Skeletal muscle tissue (tissue), 4 donors: ENCODE measurements around the gene NAALADL2. TPM values are rescaled to one million over a fixed set of nuclear protein-coding genes. Genes with fewer than 3 reads are reported as not detected.

ENCODE experiments used
- H3K27ac ChIP-seq: one replicate; pipeline ENCODE4 v1.7.0; 2013; ENCODE audit warnings: mild to moderate bottlenecking, low read depth, low read length, inconsistent platforms
- H3K27me3 ChIP-seq, 3 donors: one replicate each; pipeline ENCODE4 v1.7.0; 2013; ENCODE audit warnings: low read length in 3 of 3; ENCODE audit not compliant: control insufficient read depth in 3 of 3, insufficient read depth in 3 of 3
- H3K36me3 ChIP-seq, 3 donors: one replicate each; pipeline ENCODE4 v1.7.0; 2013; ENCODE audit warnings: low read length in 3 of 3; ENCODE audit not compliant: control insufficient read depth in 3 of 3, insufficient read depth in 3 of 3
- H3K4me1 ChIP-seq, 3 donors: one replicate each; pipeline ENCODE4 v1.7.0; 2013; ENCODE audit warnings: low read length in 3 of 3, mild to moderate bottlenecking in 3 of 3; ENCODE audit not compliant: control insufficient read depth in 3 of 3, insufficient read depth in 3 of 3
- H3K4me3 ChIP-seq, 3 donors: one replicate each; pipeline ENCODE4 v1.7.0; 2013; ENCODE audit warnings: low read length in 3 of 3
- H3K9ac ChIP-seq, 3 donors: one replicate each; pipeline ENCODE4 v1.7.0; 2013; ENCODE audit warnings: low read length in 3 of 3, mild to moderate bottlenecking in 3 of 3, moderate library complexity in 2 of 3, low read depth in 1 of 3
- H3K9me3 ChIP-seq, 3 donors: one replicate each; pipeline ENCODE4 v1.7.0; 2013; ENCODE audit warnings: low read length in 3 of 3; ENCODE audit not compliant: control insufficient read depth in 3 of 3
- total RNA-seq: library from RNA; depleted of rRNA; stranded (reverse); fragments of >200 nt; gene quantifications from one replicate; pipeline ENCODE4 v1.2.3, GENCODE V29; 2014
- donor health status: Osteomylitis.

Gene NAALADL2
- total RNA-seq, 1 donor from 2014 or later, result 17.7 TPM

GRCh38 chr3:175478301-175478700, 619.2 kb downstream of the NAALADL2 start:
- H3K36me3 ChIP-seq, result no peaks in the 10 kb centered on the region
- no peak overlapping the region for H3K27ac ChIP-seq
- H3K4me1 ChIP-seq, result no peaks in the 10 kb centered on the region
- H3K27me3 ChIP-seq, result no peaks in the 10 kb centered on the region
- H3K9ac ChIP-seq, result no peak overlapping the region
- H3K4me3 ChIP-seq, result no peak overlapping the region
- H3K9me3 ChIP-seq, result no peaks in the 10 kb centered on the region

GRCh38 chr3:175479175-175479574, 620.0 kb downstream of the NAALADL2 start:
- no peaks in the 10 kb centered on the region for H3K36me3 ChIP-seq
- H3K9me3 ChIP-seq, result no peaks in the 10 kb centered on the region
- H3K27me3 ChIP-seq, result no peaks in the 10 kb centered on the region
- H3K4me3 ChIP-seq, result no peak overlapping the region
- no peaks in the 10 kb centered on the region for H3K4me1 ChIP-seq
- no peak overlapping the region for H3K9ac ChIP-seq
- H3K27ac ChIP-seq, result no peak overlapping the region

GRCh38 chr3:175479800-175480199, 620.7 kb downstream of the NAALADL2 start:
- no peaks in the 10 kb centered on the region for H3K36me3 ChIP-seq
- no peak overlapping the region for H3K4me3 ChIP-seq
- no peak overlapping the region for H3K9ac ChIP-seq
- no peaks in the 10 kb centered on the region for H3K9me3 ChIP-seq
- H3K27me3 ChIP-seq, result no peaks in the 10 kb centered on the region
- H3K27ac ChIP-seq, result no peak overlapping the region
- no peaks in the 10 kb centered on the region for H3K4me1 ChIP-seq

- H3K9me3 ChIP-seq, result no peaks in the 10 kb centered on the region
- H3K9ac ChIP-seq, result no peak overlapping the region
- H3K36me3 ChIP-seq, result no peaks in the 10 kb centered on the region
- no peak overlapping the region for H3K27ac ChIP-seq
- no peaks in the 10 kb centered on the region for H3K4me1 ChIP-seq
- no peak overlapping the region for H3K4me3 ChIP-seq
- no peaks in the 10 kb centered on the region for H3K27me3 ChIP-seq
These were observed 625.5 kb downstream of the NAALADL2 start for GRCh38 chr3:175484666-175485065.

- no peaks in the 10 kb centered on the region for H3K4me1 ChIP-seq
- H3K27ac ChIP-seq, result no peak overlapping the region
- H3K27me3 ChIP-seq, result no peaks in the 10 kb centered on the region
- no peak overlapping the region for H3K9ac ChIP-seq
- H3K36me3 ChIP-seq, result no peaks in the 10 kb centered on the region
- H3K9me3 ChIP-seq, result no peaks in the 10 kb centered on the region
- no peak overlapping the region for H3K4me3 ChIP-seq
These were observed 626.3 kb downstream of the NAALADL2 start for GRCh38 chr3:175485436-175485835.

- H3K4me3 ChIP-seq, result no peak overlapping the region
- H3K4me1 ChIP-seq, result no peaks in the 10 kb centered on the region
- no peaks in the 10 kb centered on the region for H3K27me3 ChIP-seq
- H3K27ac ChIP-seq, result no peak overlapping the region
- no peak overlapping the region for H3K9ac ChIP-seq
- no peaks in the 10 kb centered on the region for H3K36me3 ChIP-seq
- H3K9me3 ChIP-seq, result no peaks in the 10 kb centered on the region
These were observed 627.1 kb downstream of the NAALADL2 start for GRCh38 chr3:175486255-175486654.

GRCh38 chr3:175489406-175489805, 630.3 kb downstream of the NAALADL2 start:
- no peaks in the 10 kb centered on the region for H3K4me1 ChIP-seq
- no peak overlapping the region for H3K27ac ChIP-seq
- H3K9me3 ChIP-seq, result no peaks in the 10 kb centered on the region
- H3K4me3 ChIP-seq, result no peak overlapping the region
- H3K9ac ChIP-seq, result no peak overlapping the region
- H3K36me3 ChIP-seq, result no peaks in the 10 kb centered on the region
- H3K27me3 ChIP-seq, result no peaks in the 10 kb centered on the region

GRCh38 chr3:175493301-175493700, 634.2 kb downstream of the NAALADL2 start:
- Histone ChIP-seq H3K36me3 (no peaks in the 10 kb centered on the region), H3K27me3 (no peaks in the 10 kb centered on the region), H3K9ac (no peak overlapping the region), H3K4me1 (no peaks in the 10 kb centered on the region), H3K9me3 (no peaks in the 10 kb centered on the region), H3K4me3 (no peak overlapping the region), H3K27ac (no peak overlapping the region)

- Histone ChIP-seq H3K27me3 (no peaks in the 10 kb centered on the region), H3K9me3 (no peaks in the 10 kb centered on the region), H3K4me1 (no peaks in the 10 kb centered on the region), H3K9ac (no peak overlapping the region), H3K4me3 (no peak overlapping the region), H3K36me3 (no peaks in the 10 kb centered on the region), H3K27ac (no peak overlapping the region)
These were observed 636.2 kb downstream of the NAALADL2 start for GRCh38 chr3:175495331-175495730.

GRCh38 chr3:175502155-175502554, 643.0 kb downstream of the NAALADL2 start:
- Histone ChIP-seq H3K9ac (no peak overlapping the region), H3K4me1 (no peaks in the 10 kb centered on the region), H3K9me3 (no peaks in the 10 kb centered on the region), H3K4me3 (no peak overlapping the region), H3K27ac (no peak overlapping the region), H3K27me3 (no peaks in the 10 kb centered on the region), H3K36me3 (no peaks in the 10 kb centered on the region)

- Histone ChIP-seq H3K9ac (no peak overlapping the region), H3K4me1 (no peaks in the 10 kb centered on the region), H3K9me3 (no peaks in the 10 kb centered on the region), H3K27me3 (no peaks in the 10 kb centered on the region), H3K4me3 (no peak overlapping the region), H3K36me3 (no peaks in the 10 kb centered on the region), H3K27ac (no peak overlapping the region)
These were observed 652.2 kb downstream of the NAALADL2 start for GRCh38 chr3:175511219-175511785.
